ENCODE results near the gene PTPRE.

Gene PTPRE

DNA sequence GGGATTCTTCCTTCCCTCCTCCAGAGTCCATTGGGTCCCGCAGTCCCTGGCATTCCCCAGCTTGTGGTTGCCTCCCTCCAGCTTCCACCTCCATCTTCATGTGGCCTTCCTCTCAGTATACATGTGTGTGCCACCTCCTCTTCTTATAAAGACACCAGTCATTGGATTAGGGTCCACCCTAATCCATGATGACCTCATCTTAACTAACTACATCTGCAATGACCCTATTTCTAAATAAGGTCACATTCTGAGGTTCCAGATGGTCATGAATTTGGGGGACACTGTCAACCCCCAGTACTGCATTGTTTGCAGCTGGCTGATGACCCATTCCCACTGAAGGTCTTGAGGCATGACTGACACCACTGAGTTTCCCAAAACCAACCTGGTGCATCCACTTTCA, 99.0 kb downstream of the PTPRE start:
- no peak for DNase-seq

DNA sequence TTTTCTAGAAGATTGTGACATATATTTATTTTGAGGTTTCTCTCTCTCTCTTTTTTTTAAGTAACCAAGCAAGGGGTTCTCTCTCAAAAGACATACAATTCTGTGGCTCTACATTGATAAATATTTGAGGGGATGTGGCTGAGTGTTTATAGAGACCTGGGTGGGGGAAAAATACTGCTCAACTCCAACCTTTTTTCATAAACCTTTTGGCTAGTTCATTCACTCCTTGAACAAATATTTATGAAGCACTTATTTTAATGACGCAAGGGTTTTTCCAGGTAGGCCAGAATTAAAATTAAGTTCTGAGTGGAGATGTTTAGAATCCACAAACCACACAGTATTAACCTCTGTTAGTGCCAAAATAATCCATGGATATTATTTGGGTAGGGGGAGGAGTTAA, 100.2 kb downstream of the PTPRE start:
- no peak for DNase-seq

DNA sequence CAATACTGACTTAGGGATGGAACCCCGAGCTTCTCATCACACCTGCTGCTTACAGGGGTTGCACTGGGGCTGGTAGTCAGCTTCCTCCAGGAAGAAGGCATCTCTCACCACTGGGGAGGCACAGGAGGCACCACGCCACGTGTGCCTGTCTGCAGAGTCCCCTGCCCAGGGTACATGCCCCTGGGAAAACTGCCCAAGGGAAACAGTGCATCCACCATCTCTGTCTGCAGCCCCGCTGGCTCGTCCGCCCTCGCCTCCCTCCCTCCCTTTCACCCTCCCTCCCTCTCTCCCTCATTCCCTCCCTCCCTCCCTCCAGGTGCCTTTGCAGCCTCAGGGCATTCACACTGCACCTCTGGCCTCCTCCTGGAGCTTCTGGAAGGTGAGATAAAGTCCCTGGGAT, 101.1 kb downstream of the PTPRE start:
- no peak for DNase-seq

DNA sequence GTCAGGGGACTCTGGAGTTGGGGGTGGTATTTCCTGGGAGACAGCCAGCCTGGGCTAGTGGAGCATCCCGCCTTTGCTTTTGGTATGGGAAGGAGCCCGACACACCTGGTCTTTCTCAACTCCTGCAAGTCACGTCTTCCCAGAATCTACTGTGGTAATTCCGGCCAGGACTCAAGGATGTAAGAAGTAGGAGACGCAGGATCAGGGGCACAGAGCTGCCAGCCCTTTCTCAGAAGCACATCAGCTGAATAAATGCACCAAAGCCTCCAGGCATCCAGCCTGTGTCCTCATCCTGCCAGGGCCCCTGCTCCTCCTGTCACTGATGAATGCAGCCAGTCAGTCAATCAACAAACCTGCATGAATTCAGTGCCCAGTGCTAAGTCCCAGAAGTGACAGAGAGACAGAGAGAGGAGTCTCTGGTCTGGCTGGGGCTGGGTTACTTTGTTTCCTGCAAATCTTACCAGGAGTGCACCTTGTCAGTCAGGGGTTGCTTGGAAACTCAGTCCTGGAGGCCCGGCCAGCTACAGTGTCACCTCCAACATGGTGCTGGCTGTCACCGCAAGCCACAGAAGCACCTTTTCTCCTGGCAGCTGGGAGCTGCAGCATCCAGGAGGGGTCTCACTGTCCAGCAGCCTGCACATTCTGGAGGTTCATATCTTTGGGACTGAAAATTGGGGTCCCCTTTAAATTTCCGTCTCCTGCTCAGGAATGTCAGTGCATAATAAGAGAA, 101.8 kb downstream of the PTPRE start:
- no peak for DNase-seq

- no peak for DNase-seq
Observed at GRCh38 chr10:128009372-128010126, 102.6 kb downstream of the PTPRE start.

DNA sequence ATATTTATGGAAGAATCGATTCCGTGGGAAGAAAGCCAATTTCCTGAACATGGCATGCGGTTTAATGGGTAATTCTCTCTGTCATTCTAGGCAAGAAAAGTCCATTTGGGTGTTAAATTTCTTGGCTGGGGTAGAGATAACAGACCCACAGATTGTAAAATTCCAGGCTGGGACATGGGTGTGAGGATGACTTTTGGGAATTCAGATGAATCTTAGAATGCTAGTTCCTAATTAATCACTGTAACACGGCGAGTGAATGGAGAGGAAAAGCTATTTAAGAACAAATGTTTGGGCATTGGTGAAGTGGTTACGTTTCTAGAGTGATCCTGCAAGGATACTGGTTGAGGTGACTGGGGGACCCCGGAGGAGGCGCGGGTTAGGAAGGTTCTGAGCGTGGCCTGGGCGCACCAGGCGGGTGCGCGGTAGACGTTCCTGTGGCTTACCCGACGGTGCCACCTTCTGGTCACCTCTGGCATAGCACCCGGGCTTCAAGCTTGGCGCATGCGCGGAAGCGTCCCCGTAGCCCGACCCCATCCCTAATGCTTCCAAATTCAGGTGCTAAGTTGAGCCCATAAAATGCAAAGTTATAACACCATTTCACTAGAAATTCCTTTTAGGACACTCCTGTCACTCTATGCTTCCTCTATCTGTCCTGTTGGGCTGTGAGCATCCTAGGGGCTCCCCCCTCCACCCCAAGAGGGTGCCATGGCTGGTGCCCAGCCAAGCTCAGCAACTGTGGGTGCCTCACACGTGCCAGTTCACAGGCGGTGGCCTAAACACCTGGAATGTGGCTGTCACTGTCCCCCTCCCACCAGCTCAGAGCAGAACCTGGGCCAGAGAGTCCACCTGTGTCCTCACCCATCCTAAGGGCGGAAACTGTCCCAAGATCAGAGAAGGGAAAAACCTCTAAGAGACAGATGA, 104.4 kb downstream of the PTPRE start:
- peak; percentile 37 to 43 for DNase-seq

- DNase-seq, result no peak
Observed at GRCh38 chr10:128013626-128014025, 106.7 kb downstream of the PTPRE start.

DNA sequence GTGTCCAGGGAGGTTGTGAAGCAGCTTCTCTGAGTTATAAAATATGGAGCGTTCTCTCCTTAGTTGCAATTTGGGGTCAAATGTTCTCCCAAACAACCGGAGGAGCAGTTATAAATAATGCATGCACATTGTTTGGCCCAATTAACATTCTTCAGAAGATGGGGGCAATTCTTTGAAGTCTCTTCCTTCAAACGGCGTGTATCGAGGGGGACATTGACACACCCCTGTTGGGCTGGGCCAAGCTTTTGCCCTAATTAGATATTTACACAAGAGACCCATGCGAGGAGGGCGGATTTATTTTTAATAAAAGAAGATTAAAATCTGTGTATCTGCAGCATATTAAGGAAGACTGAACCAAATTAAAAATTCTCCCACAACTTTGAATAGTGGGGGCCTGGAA, 107.3 kb downstream of the PTPRE start:
- DNase-seq, result no peak

DNA sequence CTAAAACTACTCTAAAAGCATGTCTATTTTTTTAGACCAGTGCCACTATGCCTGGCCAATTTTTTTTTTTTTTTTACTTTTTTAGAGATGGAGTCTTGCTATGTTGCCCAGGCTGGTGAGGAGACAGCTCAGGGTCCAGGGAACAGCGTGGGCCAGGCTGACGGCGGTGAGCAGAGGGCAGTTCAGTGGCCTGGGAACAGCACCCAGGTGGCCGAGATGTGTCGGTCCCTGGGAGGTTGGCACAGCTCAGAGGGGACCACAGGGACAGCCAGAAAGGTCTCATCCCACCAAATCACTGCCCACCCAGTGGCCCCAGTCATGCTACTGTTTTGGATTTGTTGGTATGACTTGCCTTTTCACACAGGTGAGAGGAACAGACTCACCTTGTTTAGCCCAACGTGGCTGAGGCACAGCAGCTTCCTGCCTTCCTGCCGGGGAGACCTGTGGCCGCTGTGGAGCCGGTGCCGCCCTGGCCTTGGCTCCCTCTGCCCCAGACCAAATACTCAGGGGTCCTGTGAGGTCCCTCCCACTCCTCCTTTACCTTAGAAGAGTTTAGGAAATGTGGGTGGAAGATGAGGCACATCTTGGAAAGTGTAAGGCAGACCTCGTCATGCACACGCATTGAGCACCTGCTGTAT, 109.6 kb downstream of the PTPRE start:
- DNase-seq, result no peak

DNA sequence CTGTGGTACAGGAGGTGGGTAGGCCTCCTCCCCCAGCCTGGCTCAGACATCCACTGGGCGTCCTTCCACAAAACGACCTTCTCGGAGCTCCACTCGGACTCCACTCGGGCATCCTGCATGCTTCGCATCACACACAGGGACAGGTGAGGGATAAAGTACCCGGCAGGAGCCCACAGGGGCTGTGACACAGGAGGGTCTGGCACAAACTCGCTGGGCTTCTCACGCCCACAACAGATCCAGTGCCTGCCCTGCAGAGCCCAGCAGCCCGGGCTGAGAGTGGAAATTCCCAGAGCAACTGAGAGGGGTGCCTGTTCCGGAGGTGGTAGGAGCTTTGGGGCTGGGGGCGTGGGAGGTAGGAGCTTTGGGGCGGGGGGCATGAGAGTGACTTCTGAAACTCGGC, 110.9 kb downstream of the PTPRE start:
- no peak for DNase-seq

GRCh38 chr10:128018236-128018635, 111.3 kb downstream of the PTPRE start:
- no peak for DNase-seq

- DNase-seq, result no peak
Observed at GRCh38 chr10:128018691-128019090, 111.8 kb downstream of the PTPRE start.

DNA sequence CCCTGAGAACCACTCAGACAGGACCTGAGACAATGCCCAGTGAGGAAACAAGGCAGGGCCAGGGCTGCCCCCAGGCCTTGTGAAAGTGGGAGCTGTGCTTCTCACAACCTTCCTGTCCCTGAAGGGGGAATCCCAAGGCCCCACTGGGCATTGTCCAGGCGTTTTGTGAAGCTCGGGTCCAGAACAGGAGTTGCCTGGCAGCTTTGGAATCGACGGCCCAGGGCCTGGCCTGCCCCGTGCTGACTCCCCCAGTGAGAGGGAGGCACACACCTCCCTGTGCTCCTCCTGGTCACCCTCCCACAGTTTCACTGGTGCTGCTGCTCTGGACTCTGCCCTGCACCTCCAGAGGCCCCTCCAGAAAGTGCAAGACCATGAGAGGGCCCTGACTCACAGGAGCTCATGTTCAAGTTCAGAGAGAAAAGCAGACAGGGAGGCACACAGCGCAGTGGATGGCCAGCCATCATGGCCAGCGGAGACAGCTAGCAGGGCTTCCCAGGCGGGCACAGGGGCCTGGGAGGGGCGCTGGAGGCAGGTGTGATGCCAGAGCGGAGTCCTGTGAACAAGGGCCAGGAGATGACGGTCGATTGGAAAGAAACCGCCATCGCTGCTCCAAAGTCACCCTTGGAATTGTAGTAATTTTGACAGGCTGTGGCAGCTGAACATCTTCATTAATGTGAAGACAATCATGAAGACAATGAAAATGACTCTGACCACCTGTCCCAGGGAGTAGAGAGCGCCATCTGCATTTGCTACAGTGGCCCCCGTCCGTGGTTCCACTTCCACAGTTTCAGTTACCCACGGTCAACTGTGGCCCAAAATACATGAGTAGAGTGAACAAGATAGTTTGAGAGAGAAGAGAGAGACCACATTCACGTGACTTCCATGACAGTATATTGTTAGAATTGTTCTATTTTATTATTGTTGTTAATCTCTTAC, 115.6 kb downstream of the PTPRE start:
- no peak for DNase-seq

GRCh38 chr10:128024426-128024825, 117.5 kb downstream of the PTPRE start:
- DNase-seq, result no peak

DNA sequence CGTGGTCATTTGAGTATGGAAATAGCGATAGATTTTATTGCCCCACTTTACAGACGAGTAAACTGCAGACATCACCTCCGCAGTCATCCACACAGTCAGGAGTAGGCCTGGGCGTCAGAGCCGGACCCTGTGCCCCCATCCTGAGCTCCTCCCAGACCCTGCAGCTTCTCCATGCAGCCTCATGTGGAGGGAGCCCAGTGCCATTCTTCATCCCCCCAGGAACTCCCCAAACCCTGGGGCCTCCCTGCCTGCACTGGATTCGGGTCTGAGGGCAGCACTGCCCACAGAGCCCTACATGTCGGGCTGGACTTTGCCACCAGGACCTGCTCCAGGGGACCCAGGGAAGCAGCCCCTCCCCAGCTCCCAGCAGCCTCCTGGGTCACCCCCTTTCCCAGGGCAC, 118.5 kb downstream of the PTPRE start:
- DNase-seq, result no peak

- no peak for DNase-seq
Observed at GRCh38 chr10:128025951-128026350, 119.0 kb downstream of the PTPRE start.

DNA sequence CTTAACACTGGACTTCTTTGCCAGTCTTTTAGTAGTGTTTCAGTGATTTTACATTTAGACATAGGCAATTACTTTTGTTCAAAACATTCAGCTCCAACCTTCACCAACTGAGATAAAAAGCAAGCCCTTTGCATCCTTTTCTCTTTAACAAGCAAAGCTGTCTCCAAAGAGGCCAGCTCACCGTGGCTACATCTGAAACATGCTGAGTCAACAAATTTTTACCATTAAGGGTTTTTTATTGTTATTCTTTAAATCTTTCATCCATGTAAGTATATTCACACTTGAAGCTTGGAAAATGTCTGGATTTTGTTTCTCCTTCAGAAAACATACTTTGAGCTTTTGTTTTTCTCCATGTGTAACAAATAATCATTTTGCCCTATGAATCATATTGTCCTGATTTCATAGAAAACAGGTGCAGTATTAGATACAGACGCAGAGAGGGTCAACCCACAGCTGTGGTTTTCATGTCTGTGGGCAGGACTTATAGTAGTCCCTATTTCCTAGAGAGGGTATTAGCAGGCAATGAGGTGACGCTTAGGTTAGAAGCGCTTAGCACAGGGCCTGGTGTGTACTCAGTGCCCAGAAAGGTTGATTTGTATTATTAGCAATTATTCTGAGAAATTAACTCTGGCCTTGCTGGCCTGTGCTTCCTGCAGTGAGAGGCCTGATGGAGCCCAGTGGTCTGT, 119.9 kb downstream of the PTPRE start:
- no peak for DNase-seq

- no peak for DNase-seq
Observed at GRCh38 chr10:128027306-128027705, 120.4 kb downstream of the PTPRE start.

- DNase-seq, result no peak
Observed at GRCh38 chr10:128027822-128028507, 121.1 kb downstream of the PTPRE start.

DNA sequence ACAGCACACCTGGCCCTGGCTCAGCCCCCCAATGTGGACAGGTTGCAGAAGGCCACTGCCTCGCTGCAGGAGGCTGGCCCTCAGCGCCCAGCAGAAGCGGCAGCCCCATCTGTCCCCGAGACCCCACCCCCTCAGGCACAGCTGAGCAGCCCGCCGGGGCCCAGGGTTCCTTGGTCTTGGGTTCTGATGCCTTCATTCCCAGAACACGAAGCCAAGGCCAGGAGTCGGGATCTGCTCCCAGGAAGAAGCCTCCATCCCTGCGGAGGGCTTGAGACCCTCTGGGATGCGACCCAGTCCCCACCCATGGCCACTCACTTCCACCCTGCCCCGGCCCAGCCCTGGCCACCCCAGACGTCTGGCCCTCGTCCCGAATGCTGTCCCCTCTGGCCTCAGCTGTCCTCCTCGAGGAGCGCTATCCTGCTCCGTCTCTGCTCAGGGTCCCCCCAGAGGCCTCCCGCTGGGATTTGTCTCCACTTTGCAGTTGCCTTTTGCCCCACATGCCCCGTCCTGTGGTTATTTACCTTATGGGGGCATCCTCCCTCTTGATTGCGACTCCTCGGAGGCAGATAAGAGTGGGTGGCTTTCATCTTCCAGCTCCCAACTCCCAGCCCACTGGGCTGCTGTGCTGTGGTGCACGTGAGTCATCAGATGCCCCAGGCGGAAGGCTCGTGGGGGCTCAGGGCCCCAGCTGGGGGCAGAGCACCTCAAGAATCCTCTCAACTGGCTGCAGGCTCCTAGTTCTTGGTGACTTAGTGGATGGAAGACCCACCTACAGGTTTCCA, 121.8 kb downstream of the PTPRE start:
- DNase-seq, result no peak
